WTC11 (cell line): ENCODE results near the gene ABHD6.

ENCODE experiments used
- CREB1 ChIP-seq: sonication (generic); formaldehyde crosslinking; IDR thresholded peaks from 2 replicates; pipeline ENCODE4 v1.8.0; 2023; ENCODE audit warnings: mild to moderate bottlenecking, missing genetic modification reagents
- JAZF1 ChIP-seq: fragments of 250-450 bp; sonication (Bioruptor Pico); IDR thresholded peaks from 2 replicates; pipeline ENCODE4 v1.9.0; 2021; ENCODE audit warnings: moderate library complexity, mild to moderate bottlenecking, inconsistent platforms
- MXD4 ChIP-seq: fragments of 250-450 bp; sonication (Bioruptor Pico); IDR thresholded peaks from 2 replicates; pipeline ENCODE4 v1.8.0; 2021; ENCODE audit warnings: mild to moderate bottlenecking, moderate library complexity, borderline replicate concordance
- NR2C2 ChIP-seq: sonication (generic); formaldehyde crosslinking; IDR thresholded peaks from 2 replicates; pipeline ENCODE4 v1.8.0; 2022; ENCODE audit warnings: mild to moderate bottlenecking, missing genetic modification reagents
- SOX15 ChIP-seq: fragments of 250-450 bp; sonication (Bioruptor Pico); IDR thresholded peaks from 2 replicates; pipeline ENCODE4 v1.9.0; 2021; ENCODE audit warnings: mild to moderate bottlenecking
- TF ChIP-seq, protein P1 (sequence below): fragments of 200-600 bp; IDR thresholded peaks from 2 replicates; pipeline ENCODE4 v1.8.0; 2022; ENCODE audit warnings: antibody characterized with exemption
- TF ChIP-seq, protein P2 (sequence below): sonication (generic); formaldehyde crosslinking; IDR thresholded peaks from 2 replicates; pipeline ENCODE4 v1.8.1; 2022; ENCODE audit warnings: low read depth, missing genetic modification reagents, borderline replicate concordance
- TF ChIP-seq, protein P3 (sequence below): sonication (generic); formaldehyde crosslinking; IDR thresholded peaks from 2 replicates; pipeline ENCODE4 v1.8.1; 2022; ENCODE audit warnings: missing genetic modification reagents, borderline replicate concordance

DNA sequence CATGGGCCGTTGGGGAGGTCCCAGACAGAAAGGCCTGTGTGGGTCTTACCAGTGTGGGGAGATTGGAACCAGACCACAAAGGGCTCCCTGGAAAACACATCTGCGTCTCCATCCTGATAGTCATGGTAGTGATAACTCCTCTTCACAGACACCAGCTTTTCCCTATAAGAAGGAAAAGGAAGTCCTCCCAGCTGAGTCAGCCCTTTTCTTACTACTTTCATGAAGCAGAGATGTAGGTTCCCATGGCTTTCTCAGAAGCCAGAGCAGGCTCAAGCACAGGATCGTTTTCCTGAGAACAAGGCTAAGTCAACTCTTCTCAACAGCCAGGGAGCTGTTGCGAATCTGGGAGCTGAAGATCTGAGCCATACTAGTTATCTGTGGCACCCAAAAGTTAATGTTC, 32.9 kb upstream of the ABHD6 start:
- TF ChIP-seq, protein P1, sequence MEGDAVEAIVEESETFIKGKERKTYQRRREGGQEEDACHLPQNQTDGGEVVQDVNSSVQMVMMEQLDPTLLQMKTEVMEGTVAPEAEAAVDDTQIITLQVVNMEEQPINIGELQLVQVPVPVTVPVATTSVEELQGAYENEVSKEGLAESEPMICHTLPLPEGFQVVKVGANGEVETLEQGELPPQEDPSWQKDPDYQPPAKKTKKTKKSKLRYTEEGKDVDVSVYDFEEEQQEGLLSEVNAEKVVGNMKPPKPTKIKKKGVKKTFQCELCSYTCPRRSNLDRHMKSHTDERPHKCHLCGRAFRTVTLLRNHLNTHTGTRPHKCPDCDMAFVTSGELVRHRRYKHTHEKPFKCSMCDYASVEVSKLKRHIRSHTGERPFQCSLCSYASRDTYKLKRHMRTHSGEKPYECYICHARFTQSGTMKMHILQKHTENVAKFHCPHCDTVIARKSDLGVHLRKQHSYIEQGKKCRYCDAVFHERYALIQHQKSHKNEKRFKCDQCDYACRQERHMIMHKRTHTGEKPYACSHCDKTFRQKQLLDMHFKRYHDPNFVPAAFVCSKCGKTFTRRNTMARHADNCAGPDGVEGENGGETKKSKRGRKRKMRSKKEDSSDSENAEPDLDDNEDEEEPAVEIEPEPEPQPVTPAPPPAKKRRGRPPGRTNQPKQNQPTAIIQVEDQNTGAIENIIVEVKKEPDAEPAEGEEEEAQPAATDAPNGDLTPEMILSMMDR, result no peak
- TF ChIP-seq NR2C2 (CRISPR knock-in tag) (no peak), JAZF1 (CRISPR knock-in tag) (no peak), SOX15 (no peak), CREB1 (no peak), MXD4 (CRISPR knock-in tag) (no peak)
- TF ChIP-seq, protein P2, sequence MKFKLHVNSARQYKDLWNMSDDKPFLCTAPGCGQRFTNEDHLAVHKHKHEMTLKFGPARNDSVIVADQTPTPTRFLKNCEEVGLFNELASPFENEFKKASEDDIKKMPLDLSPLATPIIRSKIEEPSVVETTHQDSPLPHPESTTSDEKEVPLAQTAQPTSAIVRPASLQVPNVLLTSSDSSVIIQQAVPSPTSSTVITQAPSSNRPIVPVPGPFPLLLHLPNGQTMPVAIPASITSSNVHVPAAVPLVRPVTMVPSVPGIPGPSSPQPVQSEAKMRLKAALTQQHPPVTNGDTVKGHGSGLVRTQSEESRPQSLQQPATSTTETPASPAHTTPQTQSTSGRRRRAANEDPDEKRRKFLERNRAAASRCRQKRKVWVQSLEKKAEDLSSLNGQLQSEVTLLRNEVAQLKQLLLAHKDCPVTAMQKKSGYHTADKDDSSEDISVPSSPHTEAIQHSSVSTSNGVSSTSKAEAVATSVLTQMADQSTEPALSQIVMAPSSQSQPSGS, result no peak
- TF ChIP-seq, protein P3, sequence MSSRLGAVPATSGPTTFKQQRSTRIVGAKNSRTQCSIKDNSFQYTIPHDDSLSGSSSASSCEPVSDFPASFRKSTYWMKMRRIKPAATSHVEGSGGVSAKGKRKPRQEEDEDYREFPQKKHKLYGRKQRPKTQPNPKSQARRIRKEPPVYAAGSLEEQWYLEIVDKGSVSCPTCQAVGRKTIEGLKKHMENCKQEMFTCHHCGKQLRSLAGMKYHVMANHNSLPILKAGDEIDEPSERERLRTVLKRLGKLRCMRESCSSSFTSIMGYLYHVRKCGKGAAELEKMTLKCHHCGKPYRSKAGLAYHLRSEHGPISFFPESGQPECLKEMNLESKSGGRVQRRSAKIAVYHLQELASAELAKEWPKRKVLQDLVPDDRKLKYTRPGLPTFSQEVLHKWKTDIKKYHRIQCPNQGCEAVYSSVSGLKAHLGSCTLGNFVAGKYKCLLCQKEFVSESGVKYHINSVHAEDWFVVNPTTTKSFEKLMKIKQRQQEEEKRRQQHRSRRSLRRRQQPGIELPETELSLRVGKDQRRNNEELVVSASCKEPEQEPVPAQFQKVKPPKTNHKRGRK (CRISPR knock-in tag), result no peak
